ENCODE data around the gene PPP1R9B.

PPP1R9B gene

DNA sequence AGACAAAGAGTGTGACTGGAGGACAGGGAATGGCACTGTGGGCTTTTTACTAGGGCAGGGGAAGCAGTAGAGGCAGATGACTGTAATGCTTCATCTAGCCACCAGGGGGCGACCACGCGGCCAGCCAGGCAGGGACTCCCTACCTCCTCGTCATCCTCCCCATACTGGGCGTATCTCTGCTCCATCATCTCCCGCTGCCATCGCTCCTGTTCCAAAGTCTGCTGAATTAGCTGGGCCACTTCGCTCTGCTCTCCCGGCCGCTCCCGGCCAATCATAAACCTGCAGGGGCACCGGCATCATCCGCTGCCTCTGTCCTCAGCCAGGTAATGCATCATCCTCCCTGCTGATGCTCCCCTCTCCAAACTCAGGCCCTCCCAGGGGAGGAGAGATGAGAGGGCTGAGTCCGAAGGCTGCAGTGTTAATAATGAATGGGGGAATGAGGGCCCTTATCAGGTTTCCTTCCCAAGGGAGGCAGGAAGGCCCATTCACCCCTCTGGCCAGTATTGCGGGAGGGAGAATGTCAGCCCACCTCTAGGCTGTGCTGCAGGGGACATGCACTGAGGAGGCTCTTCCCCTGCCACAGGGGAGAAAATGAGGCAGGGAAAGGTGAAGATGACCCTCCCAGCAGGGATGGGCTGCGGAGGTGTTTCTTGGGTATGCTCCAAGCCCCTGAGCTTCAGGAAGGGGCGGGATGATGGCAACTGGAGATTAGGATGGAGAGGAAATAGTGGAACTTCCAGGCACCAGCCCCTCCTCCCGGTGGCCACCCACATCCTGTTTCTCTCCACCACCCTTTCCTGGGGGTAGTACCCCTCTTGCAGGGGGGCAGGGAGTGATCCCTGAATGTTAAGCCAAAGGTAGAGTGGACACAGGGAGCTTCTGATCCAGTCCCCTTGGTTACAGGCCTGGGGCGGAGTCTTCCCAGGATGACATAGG, 10.3 kb downstream of the PPP1R9B start:
- FAIRE-seq: no peak

DNA sequence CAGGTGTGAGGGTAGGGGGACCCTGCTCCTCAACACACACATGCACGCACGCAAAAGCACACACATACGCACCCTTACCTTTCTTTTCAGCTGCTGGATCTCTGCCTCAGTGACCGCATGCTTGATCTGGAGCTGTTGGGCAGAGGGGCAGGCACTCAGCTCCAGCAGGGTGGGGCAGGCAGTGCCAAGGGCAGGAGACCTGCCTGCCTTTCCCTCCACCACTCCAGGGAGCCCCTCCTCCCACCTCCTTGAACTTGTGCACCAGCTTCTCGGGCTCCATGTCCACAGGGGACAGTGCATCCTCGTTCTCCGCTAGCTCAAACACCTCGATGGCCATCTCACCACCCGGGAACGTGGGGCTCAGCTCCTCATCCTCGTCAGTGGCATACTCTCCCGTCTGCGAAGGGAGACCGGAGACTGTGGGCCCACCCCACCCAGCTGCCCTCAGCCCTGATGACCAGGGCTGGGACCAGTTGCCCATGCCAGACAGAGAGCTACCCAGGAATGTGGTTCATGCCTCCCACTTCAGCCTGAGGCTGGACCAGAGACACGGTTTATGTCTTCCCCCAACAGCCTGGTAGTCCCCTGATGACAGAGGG, 11.2 kb downstream of the PPP1R9B start:
- FAIRE-seq: no peak

DNA sequence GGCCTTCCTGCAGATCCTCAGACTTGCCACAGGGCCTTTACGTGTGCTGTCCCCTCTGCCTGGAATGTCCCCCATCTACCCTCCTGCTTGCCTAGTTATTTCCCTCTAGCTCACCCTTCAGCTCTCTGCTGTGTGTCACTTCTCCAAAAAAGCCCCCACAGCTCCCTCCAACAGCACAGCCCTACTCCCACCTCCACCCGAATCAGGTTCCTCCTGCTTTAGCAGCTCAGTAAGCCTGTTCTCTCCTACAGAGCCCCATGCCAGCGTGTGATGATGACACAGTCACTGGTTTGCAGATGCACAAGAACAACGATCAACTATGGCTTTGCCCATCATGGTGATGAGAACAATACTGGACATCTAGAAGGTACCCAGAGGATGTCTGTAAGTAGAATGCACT, 13.4 kb downstream of the PPP1R9B start:
- FAIRE-seq: no peak

DNA sequence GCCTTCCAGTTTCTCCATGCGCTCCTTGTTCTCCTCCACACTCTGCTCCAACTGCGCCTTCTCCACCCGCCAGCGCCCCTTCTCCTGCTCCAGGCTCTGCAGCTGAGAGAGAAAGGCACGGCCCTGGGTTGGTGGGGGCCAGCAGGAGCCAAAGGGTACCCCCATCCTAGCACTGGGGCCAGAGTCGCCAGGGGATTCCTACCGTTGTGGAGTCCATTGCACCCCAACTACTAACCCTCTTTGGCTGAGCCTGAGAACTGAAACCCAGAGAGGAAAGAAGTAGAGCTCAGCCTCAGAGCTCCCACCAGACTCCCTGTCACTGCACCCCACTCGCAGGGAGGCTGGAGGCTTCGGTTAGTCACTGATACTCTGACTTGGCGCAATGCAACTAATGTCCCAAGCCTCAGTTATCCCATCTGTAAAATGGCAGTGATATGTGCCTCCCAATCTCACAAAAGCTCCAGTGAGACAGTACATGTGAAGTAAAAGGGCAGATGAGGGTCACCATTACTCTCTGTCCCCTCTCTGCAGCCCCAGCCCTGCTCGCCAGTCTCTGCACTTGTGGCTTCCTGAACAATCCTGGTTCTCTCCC, 14.3 kb downstream of the PPP1R9B start:
- FAIRE-seq: no peak

DNA sequence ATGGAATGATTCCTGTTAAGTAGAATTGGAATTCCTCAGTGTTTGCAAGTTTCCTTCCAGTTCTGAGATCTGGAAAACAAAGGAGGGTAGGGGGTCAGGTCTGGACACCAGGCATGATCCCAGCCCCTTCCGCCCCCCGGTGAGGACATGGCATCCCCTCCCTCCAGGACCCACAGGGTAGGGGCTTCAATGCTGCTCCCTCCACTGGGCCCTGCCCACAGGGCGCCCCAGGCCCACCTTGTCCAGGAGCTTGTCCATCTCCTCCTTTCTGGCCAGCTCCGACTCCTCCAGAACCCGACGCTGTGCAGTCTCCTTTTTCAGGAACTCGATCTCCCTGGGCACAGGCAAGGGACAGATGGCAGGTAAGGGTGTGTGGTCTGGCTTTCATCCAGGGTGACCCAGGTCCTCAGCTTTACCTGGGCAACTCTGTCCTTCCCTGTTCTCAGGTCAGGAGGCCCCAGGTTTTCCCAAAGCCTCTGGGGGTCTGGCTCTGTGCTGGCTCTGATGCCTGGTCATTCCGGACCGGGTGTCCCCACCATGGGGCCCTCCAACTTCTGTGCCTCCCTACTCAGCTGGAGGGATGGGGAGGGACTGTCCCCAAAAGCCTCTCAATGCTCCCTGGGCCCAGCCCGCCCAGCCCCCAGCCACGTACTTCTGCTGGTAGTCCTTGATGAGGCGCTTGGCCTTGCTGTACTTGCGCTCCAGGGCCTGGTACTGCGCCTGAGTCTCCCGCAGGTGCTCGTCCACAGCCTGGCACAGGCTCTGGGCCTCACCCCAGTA, 15.0 kb downstream of the PPP1R9B start:
- no peak for FAIRE-seq

DNA sequence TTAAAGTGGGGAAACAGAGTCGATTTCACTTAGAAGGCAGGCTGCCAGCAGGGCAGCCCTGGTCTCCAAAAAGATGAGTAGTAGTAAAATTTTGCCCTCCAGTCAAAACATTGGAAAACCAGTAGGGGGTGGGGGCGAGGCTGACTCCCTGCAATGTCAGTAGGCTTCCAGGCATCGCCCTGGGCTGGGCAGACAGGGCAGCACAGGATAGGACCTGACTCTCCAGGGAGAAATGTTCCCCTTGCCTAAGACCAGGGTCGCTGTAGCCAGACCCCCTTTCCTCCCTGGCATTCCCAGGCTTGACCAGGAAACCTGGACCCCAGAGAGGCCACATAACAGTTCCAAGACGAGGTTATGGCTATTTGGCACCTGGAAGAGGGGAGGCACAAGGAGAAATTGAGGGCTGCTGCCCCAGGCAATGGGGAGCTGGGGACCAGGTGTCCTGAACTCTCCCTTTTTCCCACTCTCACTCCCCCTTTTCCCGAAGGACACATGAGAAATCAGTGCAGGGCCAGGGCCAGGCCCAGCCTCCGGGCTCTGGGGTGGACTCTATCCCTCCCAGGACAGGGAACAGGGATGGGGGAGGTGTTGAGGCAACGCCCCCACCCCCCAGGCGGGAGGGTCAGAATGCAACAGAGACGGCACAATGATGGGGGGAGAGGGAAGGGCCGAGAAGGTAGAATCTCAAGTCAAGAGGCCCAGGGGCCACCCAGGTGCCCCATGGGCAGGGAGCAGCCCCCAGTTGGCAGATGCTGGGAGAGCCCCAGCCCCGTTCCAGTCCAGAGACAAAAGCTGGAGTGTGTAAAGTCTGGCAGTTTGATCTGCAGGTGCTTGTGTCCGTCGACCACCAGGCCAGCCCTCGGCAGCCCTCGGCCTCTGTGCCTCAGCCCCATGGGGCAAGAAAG, 16.0 kb downstream of the PPP1R9B start:
- no peak for FAIRE-seq

DNA sequence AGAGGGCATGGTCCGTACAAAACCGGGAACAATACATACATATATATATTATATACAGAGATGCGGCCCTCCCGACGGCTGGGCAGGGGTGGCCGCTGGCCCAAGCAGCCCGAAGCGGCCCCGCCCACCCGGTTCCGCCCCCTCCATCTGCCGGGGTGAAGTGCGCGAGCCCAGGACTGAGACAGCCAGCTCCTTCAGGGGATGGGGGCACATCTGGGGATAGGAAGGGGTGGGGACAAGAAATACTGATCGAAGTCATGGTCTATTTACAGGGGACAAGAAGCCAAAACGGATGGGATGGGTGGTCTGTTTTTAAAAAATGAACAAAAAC, 16.7 kb downstream of the PPP1R9B start:
- FAIRE-seq: no peak

DNA sequence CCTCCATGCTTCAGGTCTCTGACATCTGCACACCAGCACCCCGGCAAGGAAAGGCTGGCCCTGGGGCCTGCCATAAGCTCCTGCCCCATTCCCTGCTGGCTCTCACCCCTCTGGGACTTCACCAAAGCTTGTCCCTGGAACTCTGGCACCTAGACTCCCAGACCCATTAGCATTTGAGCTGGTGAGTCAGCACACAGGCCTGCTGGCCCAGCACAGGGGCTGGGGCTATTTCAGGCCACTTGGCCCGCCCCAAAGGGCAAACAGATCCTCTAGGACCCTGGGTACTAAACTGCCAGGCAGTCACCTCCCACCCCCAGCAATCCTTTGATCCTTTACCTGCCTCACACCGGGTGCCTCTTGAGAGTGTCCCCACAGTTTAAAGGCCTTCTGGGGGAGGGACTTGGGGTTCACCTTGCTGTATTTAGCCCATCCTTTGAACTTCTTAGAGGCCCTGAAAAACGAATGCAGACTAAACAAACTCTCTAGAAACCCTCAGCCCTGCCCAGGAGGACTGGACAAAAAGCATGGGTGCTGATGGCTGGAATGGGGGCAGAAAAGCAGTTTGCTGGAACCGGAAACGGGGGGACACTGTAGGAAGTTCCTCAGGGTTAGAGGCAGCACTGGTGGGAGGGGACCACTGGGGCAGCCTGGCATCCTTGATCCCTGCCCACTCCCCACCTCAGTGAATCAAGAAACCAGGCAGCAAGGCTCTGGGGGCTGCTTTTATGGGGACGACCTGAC, 17.3 kb downstream of the PPP1R9B start:
- FAIRE-seq: no peak

DNA sequence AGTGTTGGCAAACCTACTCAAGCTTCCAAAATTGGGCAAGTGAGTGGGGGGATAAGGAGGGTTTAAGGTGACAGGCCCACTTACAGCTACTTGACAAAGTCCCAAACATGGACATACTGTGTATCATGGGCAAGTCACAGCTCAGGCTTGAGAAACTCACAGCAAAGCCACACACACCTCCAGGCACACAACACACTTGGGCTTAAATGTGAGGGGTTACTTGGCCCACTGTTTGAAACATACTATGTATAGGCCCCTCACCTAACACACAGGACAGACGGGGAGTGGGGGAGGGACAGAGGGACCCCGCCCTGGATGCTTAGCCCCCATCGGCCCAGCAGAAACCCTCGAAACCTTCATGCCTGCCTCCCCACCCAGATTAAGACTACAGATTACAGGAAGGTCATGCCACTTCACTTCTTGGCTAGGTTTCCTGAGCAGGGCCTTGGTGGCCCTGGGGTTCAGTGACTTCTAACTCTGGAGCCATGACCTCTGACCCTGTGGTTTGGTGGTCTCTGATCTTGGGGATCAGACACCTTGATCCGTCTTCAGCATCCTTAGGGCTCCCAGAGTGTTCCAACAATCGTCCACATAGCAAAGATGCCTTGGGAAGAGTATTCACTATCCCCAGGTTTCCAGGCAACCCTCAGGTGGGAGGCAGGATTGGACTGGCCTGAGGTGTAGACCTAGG, 18.2 kb downstream of the PPP1R9B start:
- no peak for FAIRE-seq

DNA sequence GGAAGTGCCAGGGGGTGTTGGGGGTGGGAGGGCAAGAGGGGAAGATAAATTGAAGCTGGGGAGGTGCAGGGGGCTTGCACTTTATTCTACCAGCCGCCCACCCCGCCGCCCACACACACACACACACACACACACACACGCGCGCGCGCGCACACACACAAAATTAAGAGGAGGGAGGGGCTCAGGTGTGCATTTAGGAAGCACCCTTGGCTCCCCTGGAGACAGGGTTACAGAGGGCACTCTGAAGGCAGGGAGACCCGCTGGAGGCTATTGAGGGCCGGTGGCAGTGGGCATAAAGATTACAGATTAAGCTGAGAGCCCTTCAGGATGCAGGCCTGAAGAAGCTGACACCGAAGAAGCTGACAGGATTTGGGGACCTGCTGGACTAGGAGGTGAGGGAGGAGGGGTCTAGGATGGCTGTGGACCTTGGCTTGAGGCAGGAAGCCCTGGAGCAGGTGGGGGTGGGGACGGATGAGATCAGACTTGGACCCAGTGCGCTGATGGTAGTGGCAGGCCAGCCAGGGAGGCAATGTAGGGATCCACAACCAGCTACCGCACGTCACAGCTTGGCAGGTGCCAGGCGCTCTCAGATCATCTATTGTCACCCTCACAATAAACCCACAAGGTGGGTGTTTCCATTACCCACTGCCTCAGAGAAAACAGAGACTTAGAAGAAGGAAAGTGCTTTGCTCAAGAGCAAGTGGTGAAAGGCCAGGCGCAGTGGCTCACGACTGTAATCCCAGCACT, 19.7 kb downstream of the PPP1R9B start:
- no peak for FAIRE-seq

DNA sequence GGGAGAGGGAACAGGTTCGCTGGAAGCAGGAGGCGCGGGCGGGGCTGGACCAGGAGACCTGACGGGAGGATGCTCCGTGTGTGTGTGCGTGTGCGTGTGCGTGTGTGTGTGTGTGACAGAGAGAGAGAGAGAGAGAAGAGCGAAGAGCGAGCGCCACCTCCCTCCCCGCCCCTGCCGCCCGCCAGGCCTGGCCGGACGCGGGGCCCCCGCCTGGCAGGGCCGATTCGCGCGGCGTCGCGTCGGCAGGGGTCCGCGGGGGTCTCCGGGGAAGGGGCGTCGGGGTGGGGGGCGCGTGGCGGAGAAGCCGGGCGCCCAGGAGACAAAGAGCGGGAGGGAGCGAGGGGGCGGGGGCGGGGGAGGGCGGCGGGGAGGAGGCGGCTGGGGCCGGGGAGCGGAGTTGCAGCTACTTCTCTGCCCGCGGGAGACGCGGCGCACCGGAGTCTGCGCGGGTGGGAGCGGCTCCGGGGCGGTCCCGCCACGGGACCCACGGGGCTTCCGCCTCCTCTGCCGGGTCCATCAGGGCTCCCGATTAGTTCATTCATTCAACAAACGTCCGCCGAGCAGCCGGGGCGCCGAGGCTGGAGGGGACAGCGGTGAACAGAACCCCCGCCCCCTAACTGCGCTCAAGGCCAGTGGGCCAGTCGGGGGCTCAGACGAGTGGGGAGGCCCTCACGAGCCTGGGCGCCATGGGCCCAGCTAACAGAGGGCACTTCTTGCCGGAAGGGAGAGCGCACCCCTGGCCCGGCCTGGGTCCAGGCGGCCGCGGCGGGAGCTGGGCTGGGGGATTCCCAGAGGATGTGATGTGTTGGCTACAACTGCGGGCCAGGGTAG, 20.5 kb downstream of the PPP1R9B start, which contains the start of gene SAMD14:
Gene SAMD14 (minus strand): TSS at position 433 of the 831 bp plus-strand sequence. CDS start 5,201 bp downstream, outside the sequence.
- no peak for FAIRE-seq

DNA sequence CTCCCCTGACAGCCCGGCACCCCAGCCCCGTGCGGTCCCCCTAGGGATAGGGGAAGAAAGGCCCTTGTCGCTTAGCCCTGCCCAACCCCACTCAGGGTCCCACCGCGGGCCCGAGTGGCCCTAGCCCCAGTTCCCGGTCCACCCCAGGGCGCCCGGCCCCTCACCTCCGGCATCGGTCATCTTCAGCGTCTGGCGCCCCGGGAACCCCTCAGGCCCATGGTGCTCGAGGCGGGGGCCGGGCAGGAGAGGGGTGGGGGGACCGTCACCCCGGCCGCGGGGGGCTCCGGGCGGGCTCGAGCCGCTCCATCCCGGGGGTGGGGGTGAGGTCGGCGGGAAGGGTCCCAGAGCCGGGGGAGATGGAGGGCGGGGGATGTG, 21.1 kb downstream of the PPP1R9B start:
- FAIRE-seq: no peak

DNA sequence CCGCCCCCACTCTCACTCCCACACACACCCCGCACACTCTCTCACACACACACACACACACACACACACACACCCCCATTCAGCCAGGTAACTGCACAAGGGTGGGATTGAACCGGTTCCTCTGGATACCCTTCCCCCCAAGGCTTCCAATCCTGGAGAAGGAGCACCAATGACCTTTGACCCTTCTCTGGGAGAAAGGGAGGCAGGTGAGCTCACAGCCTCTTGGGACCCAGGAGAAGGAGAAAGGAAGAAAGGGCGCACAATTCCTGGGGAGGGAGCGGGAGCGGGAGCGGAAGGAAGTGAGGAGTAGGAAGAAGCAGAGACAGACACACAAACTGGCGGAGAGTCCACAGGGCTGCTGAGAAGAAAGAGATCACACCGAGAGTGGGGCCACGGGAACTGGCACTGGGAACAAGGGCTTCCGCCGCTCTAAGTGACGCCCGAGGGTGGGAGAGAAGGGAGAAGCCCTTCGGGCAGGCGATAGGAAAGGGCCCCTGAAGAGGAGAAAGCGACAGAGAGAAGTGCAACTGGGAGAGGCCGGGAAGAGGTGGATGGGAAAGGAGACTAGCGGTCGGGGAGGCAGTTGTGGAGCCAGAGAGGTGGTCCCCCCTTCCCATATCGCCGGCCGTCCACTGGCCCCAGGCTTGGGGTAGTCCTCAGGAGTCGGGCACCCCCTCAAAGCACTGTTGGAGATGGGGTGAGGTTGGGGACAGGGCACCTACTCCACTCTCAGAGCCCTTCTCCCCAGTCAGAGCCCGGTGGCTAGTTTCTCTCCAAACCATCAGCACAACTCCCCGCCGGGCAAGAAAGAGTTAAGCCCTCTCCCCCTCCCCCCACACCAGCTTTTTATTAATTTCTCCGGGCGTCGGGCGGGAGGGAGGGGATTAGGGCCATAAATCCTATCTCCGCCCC, 21.8 kb downstream of the PPP1R9B start:
- no peak for FAIRE-seq

DNA sequence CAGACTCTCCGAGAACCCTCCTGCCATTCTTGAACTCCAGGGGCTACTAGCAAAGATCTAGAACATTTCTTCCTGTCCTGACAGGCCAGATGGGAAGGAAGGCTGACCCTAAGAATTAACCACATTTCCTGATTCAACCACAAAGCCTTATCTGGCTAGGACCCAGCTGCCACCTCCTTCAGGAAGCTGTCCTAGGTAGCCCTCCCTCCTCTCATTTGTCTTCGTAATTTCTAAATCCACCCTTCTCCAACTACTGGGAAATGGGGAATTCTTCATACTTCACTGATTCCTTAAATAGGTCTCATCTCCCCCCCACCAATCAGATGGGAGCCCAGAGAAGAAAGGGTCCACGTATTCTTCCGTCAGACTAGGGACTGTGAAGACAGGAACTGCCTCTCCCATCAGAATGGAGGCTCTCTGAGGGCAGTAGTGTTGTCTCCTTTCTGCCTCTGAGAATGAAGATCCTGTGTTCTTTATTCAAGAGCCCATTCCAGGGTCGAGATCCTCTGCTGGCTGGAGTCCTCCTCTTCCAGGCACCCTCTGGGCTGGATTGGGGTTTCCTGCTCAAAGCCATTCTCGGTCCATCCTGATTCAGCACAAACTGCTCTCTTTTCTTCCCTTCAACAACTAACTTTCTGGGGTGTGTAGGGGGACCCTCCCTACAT, 22.6 kb downstream of the PPP1R9B start:
- FAIRE-seq: no peak

DNA sequence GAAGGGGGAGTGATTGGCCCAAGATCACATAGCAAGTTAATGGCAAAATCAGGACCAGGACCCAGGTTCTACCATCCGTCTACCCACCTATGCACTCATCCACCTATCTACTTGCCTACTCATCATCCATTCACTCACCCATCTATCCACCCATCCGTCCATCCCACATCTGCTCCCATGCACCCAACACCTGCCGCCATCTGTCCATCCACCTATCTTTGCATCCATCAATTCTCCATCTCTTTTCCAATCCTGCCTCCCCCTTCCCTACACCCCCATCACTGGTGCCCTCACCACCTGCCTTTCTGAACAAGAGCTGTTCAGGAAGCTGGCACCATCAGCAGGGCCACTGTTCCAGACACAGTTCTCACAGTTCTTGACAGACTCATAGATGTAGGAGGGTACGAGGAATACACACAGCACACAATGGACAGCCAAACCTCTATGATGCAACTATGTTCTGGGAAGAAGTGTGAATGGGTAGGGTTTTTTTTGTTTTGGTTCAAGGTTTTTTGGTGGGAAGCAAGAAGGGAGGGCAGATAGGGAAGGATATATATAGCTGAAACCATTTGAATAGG, 25.0 kb downstream of the PPP1R9B start:
- FAIRE-seq: no peak

DNA sequence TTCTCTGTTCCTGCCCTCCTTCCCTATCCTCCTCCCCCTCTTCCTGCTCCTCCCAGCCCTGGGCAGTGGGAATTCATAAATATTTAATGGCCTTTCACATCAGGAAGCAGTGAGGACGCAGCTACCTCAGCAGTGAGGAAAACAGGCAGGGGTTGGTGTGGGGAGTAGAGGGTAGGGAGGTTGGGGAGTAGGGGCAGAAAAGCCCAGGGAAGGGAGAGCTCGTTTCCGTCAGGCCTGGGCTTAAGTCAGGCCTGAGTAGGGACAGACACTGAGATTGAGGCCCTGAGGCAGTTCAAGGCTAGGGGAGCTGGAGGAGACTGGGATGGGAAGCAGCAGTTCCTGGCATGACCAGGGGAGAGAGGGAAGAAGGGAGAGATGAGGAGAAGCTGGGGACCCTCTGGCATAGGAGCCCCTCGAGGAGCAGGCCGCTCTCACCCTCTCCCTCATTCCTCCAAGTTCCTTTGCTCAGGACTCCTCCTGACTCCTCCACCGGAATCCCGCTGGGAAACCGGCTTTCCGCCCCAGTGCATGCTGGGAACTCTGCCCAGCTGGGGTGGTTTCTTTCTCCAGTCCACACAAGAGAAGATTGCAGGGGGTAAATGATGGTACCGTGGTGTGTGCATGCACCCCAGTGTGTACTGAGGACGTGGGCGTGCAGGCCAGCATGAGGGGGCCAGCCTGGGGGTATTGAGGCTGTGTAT, 26.7 kb downstream of the PPP1R9B start:
- FAIRE-seq: no peak

Data from islet of Langerhans (tissue), 1 donor.